Measurements from ENCODE around the gene RMND5B.

The RMND5B gene

DNA sequence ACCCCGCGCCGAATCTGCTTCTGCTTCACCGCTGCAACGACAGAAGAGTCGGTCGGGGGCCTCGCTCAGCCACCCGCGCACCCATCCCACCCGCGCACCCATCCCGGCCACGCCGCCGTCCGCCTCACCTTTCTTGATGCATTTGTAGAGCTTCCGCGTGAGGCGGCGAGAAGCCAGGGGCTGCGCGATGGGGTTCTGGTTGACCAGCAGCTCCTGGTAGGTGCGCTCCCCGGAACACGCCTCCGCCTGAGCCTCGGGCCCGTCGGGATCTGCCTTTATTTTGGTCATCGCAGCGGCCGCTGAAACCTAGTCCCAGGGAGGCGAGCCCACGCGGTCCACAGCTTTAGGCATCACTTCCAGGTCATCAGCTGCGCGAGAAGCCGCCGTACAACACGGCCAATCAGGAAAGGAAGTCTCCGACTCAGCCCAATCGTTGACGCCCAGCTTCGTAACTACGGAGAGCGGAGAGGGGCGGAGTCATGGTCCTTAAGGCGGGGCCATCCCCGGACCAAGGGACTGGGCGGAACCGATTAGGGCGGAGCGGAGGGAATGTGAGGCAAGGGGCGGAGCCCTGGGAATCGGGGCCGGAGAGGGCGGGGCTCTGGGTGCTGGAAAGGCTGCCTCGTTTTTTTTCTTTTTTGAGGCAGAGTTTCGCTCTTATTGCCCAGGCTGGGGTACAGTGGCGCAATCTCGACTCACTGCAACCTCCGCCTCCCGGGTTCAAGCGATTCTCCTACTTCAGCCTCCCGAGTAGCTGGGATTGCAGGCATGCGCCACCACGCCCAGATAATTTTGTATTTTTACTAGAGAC, 22.9 kb downstream of the RMND5B start, which contains the start of gene NHP2:
NHP2 (minus strand) TSS at position 356 of the 811 bp plus-strand sequence; CDS start at position 288, 68 bp downstream.
- Histone ChIP-seq H3K79me2 (ENCODE audit: low read length) (peaks cover 38% of the 10 kb centered on the region), H3K27me3 (replicated peaks; ENCODE audit: insufficient read depth, low read length) (no peaks in the 10 kb centered on the region), H3K36me3 (replicated peaks; ENCODE audit: insufficient read depth, low read length) (peaks cover 11% of the 10 kb centered on the region; the same call in 1 of the 2 replicates), H2AFZ (ENCODE audit: low read length) (peak within 1 kb of the TSS; percentile 88), H3K4me2 (ENCODE audit: low read depth, low read length) (peak within 1 kb of the TSS; percentile 79), H3K9ac (ENCODE audit: low read length) (peak within 1 kb of the TSS; percentile 81), H4K20me1 (ENCODE audit: insufficient read depth, low read length) (no peaks in the 10 kb centered on the region), H3K9me2 (replicated peaks; ENCODE audit: insufficient read depth, low read length) (no peaks in the 10 kb centered on the region), H3F3A (ENCODE audit: insufficient read depth, low read length) (peaks cover 3% of the 10 kb centered on the region; the same call in 1 of the 2 replicates), H3K4me1 (ENCODE audit: low read length) (no peaks in the 10 kb centered on the region), H3K9me3 (replicated peaks; ENCODE audit: insufficient read depth, low read length) (no peaks in the 10 kb centered on the region), H3K27ac (ENCODE audit: low read length) (peak within 1 kb of the TSS; percentile 30; the same call in 1 of the 2 replicates), H3K4me3 (ENCODE audit: low read length) (peak within 1 kb of the TSS; percentile 88)
- no peak for TF ChIP-seq EZH2 (optimal IDR thresholded peaks at IDR 0.05; ENCODE audit: low read depth, low read length)
- TF ChIP-seq, protein P1, sequence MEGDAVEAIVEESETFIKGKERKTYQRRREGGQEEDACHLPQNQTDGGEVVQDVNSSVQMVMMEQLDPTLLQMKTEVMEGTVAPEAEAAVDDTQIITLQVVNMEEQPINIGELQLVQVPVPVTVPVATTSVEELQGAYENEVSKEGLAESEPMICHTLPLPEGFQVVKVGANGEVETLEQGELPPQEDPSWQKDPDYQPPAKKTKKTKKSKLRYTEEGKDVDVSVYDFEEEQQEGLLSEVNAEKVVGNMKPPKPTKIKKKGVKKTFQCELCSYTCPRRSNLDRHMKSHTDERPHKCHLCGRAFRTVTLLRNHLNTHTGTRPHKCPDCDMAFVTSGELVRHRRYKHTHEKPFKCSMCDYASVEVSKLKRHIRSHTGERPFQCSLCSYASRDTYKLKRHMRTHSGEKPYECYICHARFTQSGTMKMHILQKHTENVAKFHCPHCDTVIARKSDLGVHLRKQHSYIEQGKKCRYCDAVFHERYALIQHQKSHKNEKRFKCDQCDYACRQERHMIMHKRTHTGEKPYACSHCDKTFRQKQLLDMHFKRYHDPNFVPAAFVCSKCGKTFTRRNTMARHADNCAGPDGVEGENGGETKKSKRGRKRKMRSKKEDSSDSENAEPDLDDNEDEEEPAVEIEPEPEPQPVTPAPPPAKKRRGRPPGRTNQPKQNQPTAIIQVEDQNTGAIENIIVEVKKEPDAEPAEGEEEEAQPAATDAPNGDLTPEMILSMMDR (IDR thresholded peaks at IDR 0.05; ENCODE audit: low read length), result no peak
- TF ChIP-seq EZH2phosphoT487 (IDR thresholded peaks at IDR 0.05; ENCODE audit: low read length), result no peak
- peak; percentile 98 for DNase-seq

DNA sequence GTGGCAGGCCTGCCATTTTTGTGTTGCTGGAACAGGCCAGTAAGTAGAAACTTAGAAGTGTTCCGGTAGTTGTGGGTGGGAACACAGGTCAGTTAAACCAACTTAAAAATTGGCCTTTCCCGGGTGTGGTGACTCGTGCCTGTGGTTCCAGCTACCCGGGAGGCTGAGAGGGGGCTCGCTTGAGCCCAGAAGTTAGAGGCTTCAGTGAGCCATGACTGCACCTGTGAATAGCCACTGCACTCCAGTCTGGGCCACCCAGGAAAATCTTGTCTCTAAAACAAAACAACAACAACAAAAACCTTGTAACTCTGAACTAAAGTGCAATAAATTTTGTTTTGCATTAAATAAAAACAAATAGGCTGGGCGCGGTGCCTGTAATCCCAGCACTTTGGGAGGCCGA, 24.3 kb downstream of the RMND5B start:
- no peaks in the 10 kb centered on the region; the same call in 1 of the 2 replicates for H3K27me3 ChIP-seq (replicated peaks; ENCODE audit: insufficient read depth, low read length)
- no peaks in the 10 kb centered on the region for H4K20me1 ChIP-seq (ENCODE audit: insufficient read depth, low read length)
- no peaks in the 10 kb centered on the region for H3K9me3 ChIP-seq (replicated peaks; ENCODE audit: insufficient read depth, low read length)
- H3K36me3 ChIP-seq (replicated peaks; ENCODE audit: insufficient read depth, low read length), result peaks cover 5% of the 10 kb centered on the region; the same call in 1 of the 2 replicates
- H3K27ac ChIP-seq (ENCODE audit: low read length), result no peak overlapping the region
- no peak overlapping the region for H3K4me2 ChIP-seq (ENCODE audit: low read depth, low read length)
- no peaks in the 10 kb centered on the region; the same call in 1 of the 2 replicates for H3F3A ChIP-seq (ENCODE audit: insufficient read depth, low read length)
- peaks cover 34% of the 10 kb centered on the region for H3K79me2 ChIP-seq (ENCODE audit: low read length)
- H3K9ac ChIP-seq (ENCODE audit: low read length), result no peak overlapping the region
- H3K9me2 ChIP-seq (replicated peaks; ENCODE audit: insufficient read depth, low read length), result no peaks in the 10 kb centered on the region
- H2AFZ ChIP-seq (ENCODE audit: low read length), result no peak overlapping the region
- no peaks in the 10 kb centered on the region for H3K4me1 ChIP-seq (ENCODE audit: low read length)
- H3K4me3 ChIP-seq (ENCODE audit: low read length), result no peak overlapping the region
- no peak for DNase-seq
- TF ChIP-seq EZH2phosphoT487 (IDR thresholded peaks at IDR 0.05; ENCODE audit: low read length) (no peak), EZH2 (optimal IDR thresholded peaks at IDR 0.05; ENCODE audit: low read depth, low read length) (no peak)
- TF ChIP-seq, protein P1 (IDR thresholded peaks at IDR 0.05; ENCODE audit: low read length), result no peak

DNA sequence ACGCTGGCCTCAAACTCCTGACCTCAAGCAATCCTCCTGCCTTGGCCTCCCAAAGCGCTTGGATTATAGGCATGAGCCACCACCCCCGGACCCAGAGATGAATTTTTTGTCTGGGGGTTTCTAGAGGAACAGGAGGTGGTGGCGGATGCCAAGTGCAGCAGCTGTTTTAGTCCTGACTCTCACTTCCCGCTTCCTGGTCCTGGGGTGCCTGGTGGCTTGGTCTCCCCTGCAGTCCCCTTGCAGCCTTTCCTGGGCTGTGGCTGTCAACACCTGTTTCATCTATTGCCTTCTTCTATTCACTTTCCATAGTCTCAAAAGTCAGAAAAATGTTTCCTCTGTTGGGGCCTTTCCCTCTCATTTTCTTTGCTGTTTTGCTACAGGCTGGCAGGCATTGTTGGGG, 29.4 kb downstream of the RMND5B start:
- Histone ChIP-seq H3K4me1 (ENCODE audit: low read length) (peaks cover 5% of the 10 kb centered on the region; the same call in 1 of the 2 replicates), H3F3A (ENCODE audit: insufficient read depth, low read length) (no peaks in the 10 kb centered on the region; the same call in 1 of the 2 replicates), H3K79me2 (ENCODE audit: low read length) (no peaks in the 10 kb centered on the region), H3K9me3 (replicated peaks; ENCODE audit: insufficient read depth, low read length) (no peaks in the 10 kb centered on the region), H3K9ac (ENCODE audit: low read length) (no peak overlapping the region), H3K27me3 (replicated peaks; ENCODE audit: insufficient read depth, low read length) (peaks cover 12% of the 10 kb centered on the region), H2AFZ (ENCODE audit: low read length) (no peak overlapping the region), H3K4me2 (ENCODE audit: low read depth, low read length) (no peak overlapping the region), H3K36me3 (replicated peaks; ENCODE audit: insufficient read depth, low read length) (no peaks in the 10 kb centered on the region), H3K9me2 (replicated peaks; ENCODE audit: insufficient read depth, low read length) (no peaks in the 10 kb centered on the region), H4K20me1 (ENCODE audit: insufficient read depth, low read length) (no peaks in the 10 kb centered on the region), H3K4me3 (ENCODE audit: low read length) (no peak overlapping the region), H3K27ac (ENCODE audit: low read length) (no peak overlapping the region)
- no peak for DNase-seq
- TF ChIP-seq EZH2phosphoT487 (IDR thresholded peaks at IDR 0.05; ENCODE audit: low read length) (no peak), EZH2 (optimal IDR thresholded peaks at IDR 0.05; ENCODE audit: low read depth, low read length) (no peak)
- TF ChIP-seq, protein P1 (IDR thresholded peaks at IDR 0.05; ENCODE audit: low read length), result no peak
